IMR-90 (cell line): Measurements from ENCODE around the gene ZNF415. TPM values are rescaled to one million over a fixed set of nuclear protein-coding genes. Genes with fewer than 3 reads are reported as not detected.

Experiments used
- ATAC-seq: fragments of 200-7000 bp; cut with Tn5 transposase; 2 replicates; pipeline ENCODE4 v1.9.1; 2020; ENCODE audit warnings: low read depth, mild to moderate bottlenecking, moderate library complexity
- BruUV-seq: library from RNA; stranded (reverse); fragments of 400-500 nt; replicated peaks from 2 replicates; lab custom pipeline; 2021; lab: Mats Ljungman, UMichigan
- CTCF ChIA-PET: fragments of 300-600 bp; formaldehyde crosslinking; extraction: SDS; loops from one replicate; lab custom pipeline; 2021; ENCODE audit warnings: antibody characterized with exemption; lab: Yijun Ruan, JAX
- POLR2A ChIA-PET: fragments of 300-600 bp; sonication (Branson Sonifier 250); formaldehyde crosslinking; loops from one replicate; lab custom pipeline; 2022; ENCODE audit warnings: antibody characterized with exemption; ENCODE audit not compliant: unreplicated experiment; lab: Charles Lee
- DNase-seq: peaks from one replicate; pipeline ENCODE4 v3.0.0; 2013
- H2AFZ ChIP-seq: replicated peaks from 2 replicates; pipeline ENCODE3; 2013; ENCODE audit warnings: low read length, mild to moderate bottlenecking; ENCODE audit not compliant: poor library complexity
- H2AK5ac ChIP-seq: 2 replicates; pipeline ENCODE4 v1.6.1; 2013; ENCODE audit warnings: low read depth, low read length, inconsistent platforms
- H2AK9ac ChIP-seq: replicated peaks from 2 replicates; pipeline ENCODE3; 2013; ENCODE audit warnings: mild to moderate bottlenecking, low read depth, low read length, moderate library complexity; ENCODE audit not compliant: poor library complexity
- H2BK120ac ChIP-seq: 2 replicates; pipeline ENCODE4 v1.6.1; 2013; ENCODE audit warnings: low read depth, low read length, inconsistent platforms
- H2BK15ac ChIP-seq: 3 replicates; pipeline ENCODE4 v1.6.1; 2013; ENCODE audit warnings: low read depth, low read length, inconsistent platforms
- H2BK20ac ChIP-seq: 2 replicates; pipeline ENCODE4 v1.6.1; 2013; ENCODE audit warnings: low read depth, mild to moderate bottlenecking, inconsistent platforms, low read length, moderate library complexity
- H2BK5ac ChIP-seq: 2 replicates; pipeline ENCODE4 v1.6.1; 2013; ENCODE audit warnings: mild to moderate bottlenecking, low read depth, low read length, inconsistent platforms; ENCODE audit not compliant: poor library complexity, severe bottlenecking
- H3K14ac ChIP-seq: replicated peaks from 2 replicates; pipeline ENCODE4 v1.6.1; 2013; ENCODE audit warnings: low read depth, low read length, inconsistent platforms
- H3K18ac ChIP-seq: 2 replicates; pipeline ENCODE4 v1.6.1; 2013; ENCODE audit warnings: low read depth, low read length, control low read depth
- H3K23ac ChIP-seq: 2 replicates; pipeline ENCODE4 v1.6.1; 2013; ENCODE audit warnings: low read depth, low read length, inconsistent platforms
- H3K27ac ChIP-seq: 2 replicates; pipeline ENCODE4 v1.5.1; 2013; ENCODE audit warnings: mild to moderate bottlenecking, control low read depth, low read length; ENCODE audit not compliant: insufficient read depth
- H3K27me3 ChIP-seq: 2 replicates; pipeline ENCODE4 v1.6.1; 2013; ENCODE audit warnings: low read length; ENCODE audit not compliant: control insufficient read depth, insufficient read depth
- H3K36me3 ChIP-seq: 2 replicates; pipeline ENCODE4 v1.6.1; 2013; ENCODE audit warnings: low read length, mixed read lengths; ENCODE audit not compliant: control insufficient read depth, insufficient read depth
- H3K4ac ChIP-seq: 2 replicates; pipeline ENCODE4 v1.6.1; 2013; ENCODE audit warnings: low read depth, low read length, inconsistent platforms
- H3K4me1 ChIP-seq: 2 replicates; pipeline ENCODE4 v1.6.1; 2013; ENCODE audit warnings: low read length, mixed read lengths; ENCODE audit not compliant: control insufficient read depth, insufficient read depth
- H3K4me2 ChIP-seq: 2 replicates; pipeline ENCODE4 v1.6.1; 2013; ENCODE audit warnings: low read depth, mild to moderate bottlenecking, control low read depth, low read length, moderate library complexity
- H3K4me3 ChIP-seq: 2 replicates; pipeline ENCODE4 v1.5.1; 2013; ENCODE audit warnings: low read depth, mild to moderate bottlenecking, control low read depth, low read length, moderate library complexity; ENCODE audit not compliant: insufficient read depth
- H3K56ac ChIP-seq: 2 replicates; pipeline ENCODE4 v1.6.1; 2013; ENCODE audit warnings: low read length, inconsistent platforms; ENCODE audit not compliant: insufficient read depth; ENCODE audit errors: extremely low read depth
- H3K79me1 ChIP-seq, 2 experiments: 2 replicates each; pipeline ENCODE4 v1.6.1; 2013; ENCODE audit warnings: low read length in 2 of 2, inconsistent platforms in 1 of 2, low read depth in 1 of 2
- H3K9ac ChIP-seq: 2 replicates; pipeline ENCODE4 v1.6.1; 2013; ENCODE audit warnings: low read depth, low read length, control low read depth
- H3K9me1 ChIP-seq: 2 replicates; pipeline ENCODE4 v1.6.1; 2013; ENCODE audit warnings: low read length, inconsistent platforms; ENCODE audit not compliant: insufficient read depth
- H3K9me3 ChIP-seq: 2 replicates; pipeline ENCODE4 v1.6.1; 2013; ENCODE audit warnings: low read length; ENCODE audit not compliant: control insufficient read depth, insufficient read depth
- H4K20me1 ChIP-seq: 2 replicates; pipeline ENCODE4 v1.6.1; 2013; ENCODE audit warnings: low read length, inconsistent platforms; ENCODE audit not compliant: insufficient read depth
- H4K5ac ChIP-seq: 2 replicates; pipeline ENCODE4 v1.6.1; 2013; ENCODE audit warnings: mild to moderate bottlenecking, low read depth, low read length, control low read depth
- H4K8ac ChIP-seq, 2 experiments: 2 replicates each; pipeline ENCODE4 v1.6.1; 2013; ENCODE audit warnings: low read depth in 2 of 2, low read length in 2 of 2, control low read depth in 1 of 2, inconsistent platforms in 1 of 2
- H4K91ac ChIP-seq: 2 replicates; pipeline ENCODE4 v1.6.1; 2013; ENCODE audit warnings: low read depth, low read length, inconsistent platforms; ENCODE audit not compliant: insufficient read depth
- BHLHE40 ChIP-seq: fragments of 150-350 bp; IDR thresholded peaks from 2 replicates; pipeline ENCODE4 v1.6.1; 2016; ENCODE audit warnings: mild to moderate bottlenecking, low read depth, low read length
- CEBPB ChIP-seq: IDR thresholded peaks from 2 replicates; pipeline ENCODE4 v1.6.1; 2012; ENCODE audit warnings: low read depth, low read length, improper control_type of control experiment
- CHD1 ChIP-seq: IDR thresholded peaks from 2 replicates; pipeline ENCODE4 v1.6.1; 2012; ENCODE audit warnings: low read depth, low read length, improper control_type of control experiment
- ELK1 ChIP-seq: fragments of 150-350 bp; IDR thresholded peaks from 2 replicates; pipeline ENCODE4 v1.6.1; 2016; ENCODE audit warnings: low read depth, mild to moderate bottlenecking, low read length, moderate library complexity, borderline replicate concordance
- MAFK ChIP-seq: IDR thresholded peaks from 2 replicates; pipeline ENCODE4 v1.6.1; 2012; ENCODE audit warnings: low read depth, low read length, improper control_type of control experiment
- MAZ ChIP-seq: IDR thresholded peaks from 2 replicates; pipeline ENCODE4 v1.6.1; 2012; ENCODE audit warnings: low read depth, mild to moderate bottlenecking, low read length, improper control_type of control experiment, moderate library complexity, borderline replicate concordance
- NFE2L2 ChIP-seq: fragments of 150-350 bp; IDR thresholded peaks from 2 replicates; pipeline ENCODE4 v1.6.1; 2016; ENCODE audit warnings: low read depth, mild to moderate bottlenecking, low read length
- POLR2A ChIP-seq: IDR thresholded peaks from 2 replicates; pipeline ENCODE4 v1.6.1; 2012; ENCODE audit warnings: mild to moderate bottlenecking, low read depth, low read length
- RAD21 ChIP-seq: IDR thresholded peaks from 2 replicates; pipeline ENCODE4 v1.6.1; 2012; ENCODE audit warnings: low read length, improper control_type of control experiment
- RFX5 ChIP-seq: IDR thresholded peaks from 2 replicates; pipeline ENCODE4 v1.8.0; 2012; ENCODE audit warnings: low read depth, mild to moderate bottlenecking, low read length, moderate library complexity
- WGBS, 2 experiments: methylation state at CpG; one replicate each; pipeline versions ENCODE4 v1.1.5 to v1.1.7; 2013; ENCODE audit warnings: missing lambda C conversion rate in 2 of 2; ENCODE audit not compliant: insufficient read length in 1 of 2; ENCODE audit errors: extremely low coverage in 2 of 2; 5-methylcytosine and 5-hydroxymethylcytosine counted together
- dilution Hi-C: fragments of 300-500 bp; cut with HindIII; formaldehyde crosslinking; loops from one replicate; pipeline ENCODE4 v1.14.3; 2018; ENCODE audit warnings: low sequenced_read_pairs; ENCODE audit not compliant: unreplicated experiment
- in situ Hi-C: fragments of 300-500 bp; cut with MboI; formaldehyde crosslinking; loops from 3 replicates; pipeline ENCODE4 v1.14.3; 2019; ENCODE audit warnings: low sequenced_read_pairs, inconsistent platforms, mixed read lengths
- intact Hi-C: fragments of 100-400 bp; cut with micrococcal nuclease; formaldehyde crosslinking; loops from 2 replicates; pipeline ENCODE4 v1.10.0; 2022
- polyA plus RNA-seq, 3 experiments: library from polyadenylated mRNA; depleted of rRNA; stranded (reverse); fragments of >200 nt; gene quantifications; 2 replicates each; pipeline ENCODE4 v1.2.3, GENCODE V29; 2012; ENCODE audit warnings: low replicate concordance in 1 of 3
- total RNA-seq: library from RNA; depleted of rRNA; stranded (reverse); fragments of >200 nt; gene quantifications from 2 replicates; pipeline ENCODE4 v1.2.3, GENCODE V29; 2012

Gene ZNF415
- total and polyA plus RNA-seq, 2 of the 4 experiments (the other 2 are of a cell fraction) = 4.2 to 7.7 TPM

- Histone ChIP-seq H3K23ac (no peak overlapping the region), H3K4me3 (no peak overlapping the region), H2BK120ac (no peak overlapping the region), H2BK15ac (no peak overlapping the region), H3K36me3 (peaks cover 12% of the 10 kb centered on the region), H3K56ac (no peak overlapping the region), H4K20me1 (no peaks in the 10 kb centered on the region), H4K5ac (no peak overlapping the region), H3K27me3 (no peaks in the 10 kb centered on the region), H2BK5ac (no peak overlapping the region), H4K91ac (no peak overlapping the region), H2BK20ac (no peak overlapping the region), H3K14ac (no peak overlapping the region), H3K9me1 (no peaks in the 10 kb centered on the region), H2AFZ (no peak overlapping the region), H3K4ac (no peak overlapping the region), H3K18ac (no peak overlapping the region), H4K8ac (no peak overlapping the region), H3K79me1 (no peaks in the 10 kb centered on the region; a peak in 1 of 4 replicates), H3K27ac (no peak overlapping the region), H3K9ac (no peak overlapping the region), H3K4me1 (no peaks in the 10 kb centered on the region), H2AK5ac (no peak overlapping the region), H2AK9ac (no peak overlapping the region), H3K4me2 (no peak overlapping the region), H3K9me3 (no peaks in the 10 kb centered on the region)
- 20% methylated on average over 1 of the region's 7 CpGs; no CpG with 5 or more reads in 1 of the 2 experiments for WGBS, 2 experiments
- ATAC-seq = no peak
- dilution Hi-C loops = no loop called here
- DNase-seq = no peak
- in situ Hi-C loops = no loop called here
- ChIA-PET POLR2A (no interaction called here), CTCF (no interaction called here)
- intact Hi-C loops = no loop called here
- BruUV-seq = no TSS peak
- TF ChIP-seq RAD21 (no peak), CEBPB (no peak), POLR2A (no peak), BHLHE40 (no peak), MAFK (no peak), CHD1 (no peak), ELK1 (no peak), NFE2L2 (no peak), RFX5 (no peak), MAZ (no peak)
Observed at GRCh38 chr19:53123400-53123799, 9.3 kb downstream of the ZNF415 start.
